HepG2 (cell line): ENCODE measurements around the gene NPW.

Source experiments
- CTCF ChIP-seq: sonication (generic); formaldehyde crosslinking; IDR thresholded peaks from 2 replicates; pipeline ENCODE4 v1.5.0; 2020; ENCODE audit warnings: mild to moderate bottlenecking, missing genetic modification reagents, moderate library complexity
- EED ChIP-seq: sonication (generic); formaldehyde crosslinking; IDR thresholded peaks from 2 replicates; pipeline ENCODE4 v1.5.0; 2020; ENCODE audit warnings: mild to moderate bottlenecking, missing genetic modification reagents
- KAT2B ChIP-seq: fragments of 150-350 bp; IDR thresholded peaks from 2 replicates; pipeline ENCODE4 v1.6.1; 2014; ENCODE audit warnings: low read depth, low read length, borderline replicate concordance
- MYC ChIP-seq: sonication (generic); formaldehyde crosslinking; IDR thresholded peaks from 2 replicates; pipeline ENCODE4 v1.9.0; 2021; ENCODE audit warnings: missing genetic modification reagents, borderline replicate concordance
- REST ChIP-seq, 2 experiments: IDR thresholded peaks; 2 replicates each; pipeline ENCODE4 v1.6.1; 2011 to 2012; ENCODE audit warnings: low read length in 2 of 2, borderline replicate concordance in 1 of 2, low read depth in 1 of 2, mild to moderate bottlenecking in 1 of 2, moderate library complexity in 1 of 2
- SNRNP70 ChIP-seq: fragments of 200-400 bp; formaldehyde crosslinking; IDR thresholded peaks from 2 replicates; pipeline ENCODE4 v1.6.1; 2017; ENCODE audit warnings: mild to moderate bottlenecking, low read depth, low read length, moderate library complexity
- ZNF24 ChIP-seq: fragments of 450-650 bp; IDR thresholded peaks from 2 replicates; pipeline ENCODE4 v1.6.1; 2017; ENCODE audit warnings: antibody characterized with exemption, mild to moderate bottlenecking
- ZNF607 ChIP-seq: sonication (generic); formaldehyde crosslinking; IDR thresholded peaks from 2 replicates; pipeline ENCODE4 v1.5.1; 2020; ENCODE audit warnings: missing genetic modification reagents, mild to moderate bottlenecking, borderline replicate concordance
- ZNF724P ChIP-seq: sonication (generic); formaldehyde crosslinking; IDR thresholded peaks from 2 replicates; pipeline ENCODE4 v1.8.0; 2022; ENCODE audit warnings: missing genetic modification reagents, borderline replicate concordance
- ZNF841 ChIP-seq: sonication (generic); formaldehyde crosslinking; IDR thresholded peaks from 2 replicates; pipeline ENCODE4 v1.8.1; 2023; ENCODE audit warnings: missing genetic modification reagents, borderline replicate concordance

DNA sequence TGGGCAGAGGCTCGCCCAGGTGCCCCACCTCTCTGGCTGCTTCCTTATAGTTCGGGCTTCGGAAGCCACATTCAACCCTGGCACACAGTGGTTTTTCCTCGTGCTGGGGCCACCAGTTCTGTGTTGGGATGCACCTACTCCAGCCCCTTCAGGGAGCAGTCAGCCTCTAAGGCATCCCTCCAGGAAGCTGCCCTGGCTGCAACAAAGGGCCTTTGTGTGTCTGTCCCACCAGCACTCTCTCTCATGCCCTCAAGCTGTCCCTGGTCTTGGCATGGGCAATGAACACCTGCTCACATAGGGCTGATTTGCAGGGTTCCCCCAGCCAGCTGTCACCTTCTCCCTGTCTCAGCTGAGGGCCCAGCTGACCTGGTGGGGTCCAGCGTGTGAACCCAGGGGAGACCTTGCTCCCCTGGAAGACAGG, 37.6 kb upstream of the NPW start:
- TF ChIP-seq REST (IDR thresholded peaks at IDR 0.05; ENCODE audit: borderline replicate concordance in 1 of 2, low read depth in 1 of 2, low read length in 2 of 2) = no peak
- TF ChIP-seq MYC (CRISPR knock-in tag) = no peak
- TF ChIP-seq CTCF = no peak
- TF ChIP-seq ZNF607 (CRISPR knock-in tag) = no peak
- TF ChIP-seq EED = no peak
- TF ChIP-seq SNRNP70 = no peak
- TF ChIP-seq ZNF24 = no peak
- TF ChIP-seq ZNF841 = no peak
- TF ChIP-seq KAT2B = no peak
- no peak for TF ChIP-seq ZNF724P (CRISPR knock-in tag)
